ENCODE measurements around the gene AMZ1.
"Not testable (repeated sequence)": the region's sequence is repeated elsewhere in the genome, so short reads cannot be mapped to it uniquely, and the experiment has no call there.

AMZ1 gene

GRCh38 chr7:2680256-2680655, 7.7 kb upstream of the AMZ1 start:
- in situ Hi-C loops (cut with HindIII; ENCODE audit: low pct_unique_long_range_greater_than_20kb, low sequenced_read_pairs): no loop called here
- no peak for TF ChIP-seq JUND (IDR thresholded peaks at IDR 0.05; ENCODE audit: low read depth)

GRCh38 chr7:2680792-2681490, 7.1 kb upstream of the AMZ1 start:
- DNase-seq (ENCODE audit: low read depth in 1 of 2, low spot score in 1 of 2): peak; percentile 91 to 98
- in situ Hi-C loops (cut with HindIII; ENCODE audit: low pct_unique_long_range_greater_than_20kb, low sequenced_read_pairs): no loop called here
- TF ChIP-seq JUND (IDR thresholded peaks at IDR 0.05; ENCODE audit: low read depth): no peak

More at GRCh38 chr7:2680256-2680655, 7.7 kb upstream of the AMZ1 start:
- no peak for DNase-seq (ENCODE audit: low read depth in 1 of 2, low spot score in 1 of 2)

DNA sequence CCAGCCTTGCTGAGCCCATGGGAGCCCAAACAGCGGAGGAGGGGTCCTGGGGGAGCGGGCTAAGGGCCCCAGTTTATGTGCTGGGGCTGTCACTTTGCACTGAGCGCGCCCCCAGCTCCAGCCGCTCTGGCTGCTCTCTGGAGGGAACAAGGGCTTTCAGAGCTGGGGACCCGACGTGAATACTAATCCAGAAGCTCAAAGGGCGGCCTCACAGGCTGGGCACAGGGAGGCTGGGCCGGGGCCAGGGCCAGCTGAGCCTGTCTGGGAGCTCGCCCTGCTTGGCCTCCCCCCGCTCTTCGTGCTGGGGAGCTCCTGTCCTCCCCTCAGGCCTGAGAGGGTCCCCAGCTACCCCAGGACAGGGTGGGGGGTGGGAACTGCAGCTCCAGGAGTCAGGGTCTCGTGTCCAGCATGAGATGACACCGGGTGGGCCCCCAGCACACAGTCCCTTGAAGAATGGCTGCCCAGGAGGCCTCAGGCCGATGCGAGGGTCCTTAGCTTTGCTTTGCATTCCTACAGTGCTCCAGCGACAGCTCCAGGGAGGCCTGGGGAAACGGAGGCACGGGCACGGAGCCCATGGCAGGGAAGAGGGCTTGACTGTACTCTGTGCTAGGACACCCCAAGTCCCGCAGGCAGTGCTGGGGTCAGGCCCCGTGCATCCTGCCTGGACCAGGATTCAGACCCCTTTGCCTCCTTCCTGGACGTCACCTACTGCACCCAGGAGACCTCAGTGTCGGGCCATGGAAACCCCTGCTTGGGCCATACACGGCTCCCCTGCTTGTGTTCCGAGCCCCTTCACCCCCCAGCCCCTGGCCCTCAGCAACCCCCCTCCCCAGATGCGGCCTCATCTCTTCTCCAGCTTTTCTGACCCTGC, 5.8 kb upstream of the AMZ1 start:
- in situ Hi-C loops (cut with HindIII; ENCODE audit: low pct_unique_long_range_greater_than_20kb, low sequenced_read_pairs): no loop called here
- no peak for TF ChIP-seq JUND (IDR thresholded peaks at IDR 0.05; ENCODE audit: low read depth)
- DNase-seq (ENCODE audit: low read depth in 1 of 2, low spot score in 1 of 2): no peak

- in situ Hi-C loops (cut with HindIII; ENCODE audit: low pct_unique_long_range_greater_than_20kb, low sequenced_read_pairs): no loop called here
- TF ChIP-seq JUND (IDR thresholded peaks at IDR 0.05; ENCODE audit: low read depth): no peak
- no peak for DNase-seq (ENCODE audit: low read depth in 1 of 2, low spot score in 1 of 2)
Observed at GRCh38 chr7:2684501-2684900, 3.5 kb upstream of the AMZ1 start.

DNA sequence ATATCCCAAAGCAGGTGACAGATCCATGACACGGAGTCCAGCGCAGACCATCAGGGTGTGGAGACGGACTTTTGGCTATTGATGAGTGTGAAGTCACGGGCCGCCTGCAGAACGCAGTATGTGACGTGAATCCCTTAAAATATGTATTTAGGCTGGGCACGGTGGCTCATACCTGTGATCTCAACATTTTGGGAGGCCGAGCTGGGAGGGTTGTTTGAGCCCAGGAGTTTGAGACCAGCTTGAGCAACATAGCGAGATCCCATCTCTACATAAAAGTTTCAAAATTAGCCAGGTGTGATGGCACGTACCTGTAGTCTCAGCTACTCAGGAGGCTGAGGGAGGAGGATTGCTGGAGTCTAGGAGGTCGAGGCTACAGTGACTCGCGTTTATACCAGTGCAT, 1.9 kb upstream of the AMZ1 start:
- in situ Hi-C loops (cut with HindIII; ENCODE audit: low pct_unique_long_range_greater_than_20kb, low sequenced_read_pairs): no loop called here
- DNase-seq (ENCODE audit: low read depth in 1 of 2, low spot score in 1 of 2): no peak

DNA sequence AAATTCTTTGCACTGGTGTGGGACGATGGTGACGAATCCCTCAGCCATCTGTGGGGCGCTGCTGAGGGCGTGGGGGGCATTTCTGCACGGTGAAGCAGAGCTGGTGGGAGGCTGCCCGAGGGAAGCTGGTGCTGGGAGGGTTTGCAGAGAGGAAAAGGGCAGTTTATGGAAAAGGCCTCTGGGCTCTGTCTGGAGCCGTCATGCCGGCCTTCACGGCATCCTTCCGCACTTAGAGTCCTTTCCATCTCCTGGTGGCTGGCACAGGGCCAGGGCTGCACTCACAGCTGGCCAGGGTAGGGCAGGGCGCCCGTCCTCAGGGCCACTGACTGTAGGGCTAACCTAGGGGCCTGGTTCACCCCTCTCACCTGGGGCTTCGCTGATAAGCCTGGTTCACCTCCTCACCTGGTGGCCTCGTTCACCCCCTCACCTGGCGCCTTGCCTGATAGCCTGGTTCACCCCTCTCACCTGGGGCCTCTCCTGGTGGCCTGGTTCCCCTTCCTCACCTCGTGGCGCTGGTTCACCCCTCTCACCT, 598 bp upstream of the AMZ1 start:
- in situ Hi-C loops (cut with HindIII; ENCODE audit: low pct_unique_long_range_greater_than_20kb, low sequenced_read_pairs): no loop called here
- peak in 1 of 2 experiments; percentile 66 for DNase-seq (ENCODE audit: low read depth in 1 of 2, low spot score in 1 of 2)
- TF ChIP-seq JUND (IDR thresholded peaks at IDR 0.05; ENCODE audit: low read depth): no peak

More for the DNA sequence above, 1.9 kb upstream of the AMZ1 start:
- no peak for TF ChIP-seq JUND (IDR thresholded peaks at IDR 0.05; ENCODE audit: low read depth)

DNA sequence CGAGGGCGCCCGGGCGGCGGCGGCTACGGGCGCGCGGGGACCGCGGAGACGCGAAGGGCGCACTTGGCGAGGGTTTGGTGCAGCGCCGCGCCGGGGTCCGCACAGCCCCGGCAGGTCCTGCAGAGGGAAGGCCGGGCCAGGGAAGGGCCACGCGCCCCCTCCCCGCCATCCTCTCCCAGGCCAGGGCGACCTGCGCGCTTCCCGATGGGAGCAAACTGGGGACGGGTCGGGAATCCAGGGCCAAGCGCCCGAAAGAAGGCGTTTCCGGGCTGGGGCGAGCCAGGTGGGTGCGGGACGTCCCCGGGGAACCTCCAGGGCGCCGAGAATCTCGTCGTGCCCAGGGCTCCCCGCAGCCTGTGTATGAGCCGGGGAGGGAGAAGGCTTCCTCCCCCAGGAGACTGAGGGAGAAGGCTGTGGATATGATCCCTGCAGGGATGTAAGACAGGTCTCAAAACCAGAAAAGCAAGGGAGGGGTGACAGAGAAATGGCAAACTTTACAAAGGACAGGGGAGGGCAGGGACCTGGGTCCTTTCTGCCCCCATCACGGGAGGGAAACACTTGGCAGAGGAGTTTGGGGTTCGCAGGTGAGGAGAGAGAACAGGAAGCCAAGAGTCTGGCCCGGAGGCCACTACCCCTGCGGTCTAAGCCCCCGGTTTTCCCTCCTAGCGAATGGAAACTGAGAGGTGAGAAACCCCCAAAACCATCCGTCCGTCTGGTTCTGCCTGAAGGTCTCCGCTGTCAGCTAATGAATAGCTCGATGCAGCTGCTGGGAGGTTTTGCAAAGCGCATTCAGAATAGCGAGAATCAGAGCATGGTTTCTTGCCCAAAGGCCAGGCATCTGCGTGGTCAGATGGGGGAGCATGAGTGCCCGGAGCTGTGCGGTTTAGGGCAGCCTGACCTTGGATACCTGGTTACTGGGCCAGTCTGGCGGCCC, 674 bp downstream of the AMZ1 start:
- TF ChIP-seq JUND (IDR thresholded peaks at IDR 0.05; ENCODE audit: low read depth): no peak

GRCh38 chr7:2689343-2689847, 1.4 kb downstream of the AMZ1 start:
- in situ Hi-C loops (cut with HindIII; ENCODE audit: low pct_unique_long_range_greater_than_20kb, low sequenced_read_pairs): no loop called here
- TF ChIP-seq JUND (IDR thresholded peaks at IDR 0.05; ENCODE audit: low read depth): no peak
- DNase-seq (ENCODE audit: low read depth in 1 of 2, low spot score in 1 of 2): no peak

More for the DNA sequence above, 674 bp downstream of the AMZ1 start:
- peak in 1 of 2 experiments; percentile 96 for DNase-seq (ENCODE audit: low read depth in 1 of 2, low spot score in 1 of 2)
- in situ Hi-C loops (cut with HindIII; ENCODE audit: low pct_unique_long_range_greater_than_20kb, low sequenced_read_pairs): no loop called here

- in situ Hi-C loops (cut with HindIII; ENCODE audit: low pct_unique_long_range_greater_than_20kb, low sequenced_read_pairs): no loop called here
- peak; percentile 80 to 92 for DNase-seq (ENCODE audit: low read depth in 1 of 2, low spot score in 1 of 2)
- TF ChIP-seq JUND (IDR thresholded peaks at IDR 0.05; ENCODE audit: low read depth): no peak
Observed at GRCh38 chr7:2689951-2690705, 2.1 kb downstream of the AMZ1 start.

- DNase-seq (ENCODE audit: low read depth in 1 of 2, low spot score in 1 of 2): no peak
- in situ Hi-C loops (cut with HindIII; ENCODE audit: low pct_unique_long_range_greater_than_20kb, low sequenced_read_pairs): no loop called here
- TF ChIP-seq JUND (IDR thresholded peaks at IDR 0.05; ENCODE audit: low read depth): no peak
Observed at GRCh38 chr7:2691011-2691707, 3.2 kb downstream of the AMZ1 start.

GRCh38 chr7:2691932-2692439, 4.0 kb downstream of the AMZ1 start:
- in situ Hi-C loops (cut with HindIII; ENCODE audit: low pct_unique_long_range_greater_than_20kb, low sequenced_read_pairs); DNase-seq (ENCODE audit: low read depth in 1 of 2, low spot score in 1 of 2): not testable (repeated sequence)

All from T47D (cell line).